H1 (cell line): ENCODE measurements around the gene HOXD4. TPM values are rescaled to one million over a fixed set of nuclear protein-coding genes. Genes with fewer than 3 reads are reported as not detected.

Experiments
- CTCF ChIA-PET: fragments of 300-600 bp; sonication (Branson Sonifier 250); formaldehyde crosslinking; loops from one replicate; lab custom pipeline; 2021; ENCODE audit not compliant: partially characterized antibody; lab: Charles Lee
- POLR2A ChIA-PET: fragments of 300-600 bp; sonication (Branson Sonifier 250); formaldehyde crosslinking; loops from one replicate; lab custom pipeline; 2021; ENCODE audit warnings: inconsistent platforms; ENCODE audit not compliant: partially characterized antibody; lab: Charles Lee
- DNase-seq, 2 experiments: peaks; one replicate each; pipeline versions ENCODE4 v3.0.0 to v3.0.0-alpha.2; 2010 to 2022; ENCODE audit warnings: low spot score in 2 of 2, low read depth in 1 of 2, mixed read lengths in 1 of 2
- FAIRE-seq: peaks from 2 replicates; lab custom pipeline; 2011; peaks lifted over from hg19 to GRCh38; lab: Jason Lieb, UNC
- H2AFZ ChIP-seq: 2 replicates; pipeline ENCODE4 v1.8.1; 2012; ENCODE audit warnings: low read length, inconsistent platforms
- H2AK5ac ChIP-seq: 2 replicates; pipeline ENCODE4 v1.6.1; 2013; ENCODE audit warnings: low read depth, low read length
- H2BK120ac ChIP-seq: replicated peaks from 2 replicates; pipeline ENCODE3; 2013; ENCODE audit warnings: low read depth, low read length, inconsistent platforms
- H2BK12ac ChIP-seq: 2 replicates; pipeline ENCODE4 v1.6.1; 2013; ENCODE audit warnings: low read depth, low read length
- H2BK15ac ChIP-seq: 2 replicates; pipeline ENCODE4 v1.6.1; 2013; ENCODE audit warnings: low read length
- H2BK20ac ChIP-seq: 2 replicates; pipeline ENCODE4 v1.6.1; 2013; ENCODE audit warnings: low read length
- H2BK5ac ChIP-seq: 2 replicates; pipeline ENCODE4 v1.6.1; 2013; ENCODE audit warnings: low read depth, low read length
- H3K14ac ChIP-seq: 2 replicates; pipeline ENCODE4 v1.6.1; 2013; ENCODE audit warnings: inconsistent platforms; ENCODE audit not compliant: insufficient read length
- H3K18ac ChIP-seq: 2 replicates; pipeline ENCODE4 v1.6.1; 2013; ENCODE audit warnings: low read length; ENCODE audit errors: extremely low read depth
- H3K23ac ChIP-seq: 2 replicates; pipeline ENCODE4 v1.6.1; 2013; ENCODE audit warnings: inconsistent platforms; ENCODE audit not compliant: insufficient read length
- H3K23me2 ChIP-seq: 2 replicates; pipeline ENCODE4 v1.6.1; 2013; ENCODE audit warnings: low read depth, low read length
- H3K27ac ChIP-seq: 2 replicates; pipeline ENCODE4 v1.6.1; 2011; ENCODE audit warnings: low read depth, low read length, inconsistent platforms
- H3K27me3 ChIP-seq, 4 experiments: replicated peaks in 1 of 4; 1 replicate in 1 of 4; 2 replicates in 3 of 4; pipeline versions ENCODE4 v1.6.1 to v1.8.1; 2011 to 2013; ENCODE audit warnings: low read length in 3 of 4, mild to moderate bottlenecking in 3 of 4, inconsistent platforms in 2 of 4, mixed read lengths in 2 of 4, moderate library complexity in 1 of 4; ENCODE audit not compliant: control insufficient read depth in 3 of 4, insufficient read depth in 3 of 4; ENCODE audit errors: extremely low read depth in 1 of 4
- H3K36me3 ChIP-seq, 4 experiments: 2 replicates each; pipeline versions ENCODE4 v1.6.1 to v1.8.1; 2011 to 2013; ENCODE audit warnings: mild to moderate bottlenecking in 4 of 4, low read length in 3 of 4, moderate library complexity in 2 of 4, control low read depth in 1 of 4, inconsistent platforms in 1 of 4; ENCODE audit not compliant: insufficient read depth in 4 of 4, control insufficient read depth in 2 of 4
- H3K4ac ChIP-seq: replicated peaks from 2 replicates; pipeline ENCODE3; 2013; ENCODE audit warnings: low read length, low read depth, mixed read lengths, inconsistent platforms; ENCODE audit not compliant: insufficient read length
- H3K4me1 ChIP-seq, 4 experiments: replicated peaks in 1 of 4; 1 replicate in 1 of 4; 2 replicates in 3 of 4; pipeline versions ENCODE4 v1.6.1 to v1.8.1; 2011 to 2013; ENCODE audit warnings: low read length in 3 of 4, inconsistent platforms in 2 of 4, mixed read lengths in 1 of 4; ENCODE audit not compliant: insufficient read depth in 4 of 4, control insufficient read depth in 3 of 4
- H3K4me2 ChIP-seq, 2 experiments: 2 replicates each; pipeline versions ENCODE4 v1.6.1 to v1.8.1; 2011 to 2013; ENCODE audit warnings: low read depth in 2 of 2, low read length in 2 of 2, control low read depth in 1 of 2, inconsistent platforms in 1 of 2, mild to moderate bottlenecking in 1 of 2; ENCODE audit not compliant: insufficient read depth in 1 of 2
- H3K4me3 ChIP-seq, 4 experiments: fragments of 200-600, 300-600 bp in 1 of 4; sonication (generic), shearing (Covaris generic), sonication (Bioruptor Twin) in 1 of 4; 2 replicates each; pipeline versions ENCODE4 v1.5.1 to v1.8.1; 2011 to 2016; ENCODE audit warnings: low read length in 4 of 4, low read depth in 3 of 4, control low read depth in 2 of 4, inconsistent platforms in 2 of 4, mild to moderate bottlenecking in 2 of 4, mixed read lengths in 1 of 4, moderate library complexity in 1 of 4; ENCODE audit not compliant: insufficient read depth in 2 of 4; ENCODE audit errors: extremely low read depth in 1 of 4
- H3K56ac ChIP-seq: replicated peaks from 2 replicates; pipeline ENCODE3; 2013; ENCODE audit warnings: low read depth, mild to moderate bottlenecking, mixed read lengths, low read length, inconsistent platforms; ENCODE audit not compliant: insufficient read length
- H3K79me1 ChIP-seq: 2 replicates; pipeline ENCODE4 v1.6.1; 2013; ENCODE audit warnings: low read depth, low read length, control low read depth
- H3K79me2 ChIP-seq, 2 experiments: 2 replicates each; pipeline versions ENCODE4 v1.6.1 to v1.8.1; 2012 to 2013; ENCODE audit warnings: low read length in 2 of 2, mild to moderate bottlenecking in 2 of 2, inconsistent platforms in 1 of 2; ENCODE audit not compliant: insufficient read depth in 2 of 2, control insufficient read depth in 1 of 2
- H3K9ac ChIP-seq, 4 experiments: replicated peaks in 1 of 4; 1 replicate in 1 of 4; 2 replicates in 3 of 4; pipeline versions ENCODE4 v1.6.1 to v1.8.1; 2011 to 2013; ENCODE audit warnings: low read depth in 3 of 4, low read length in 3 of 4, control low read depth in 2 of 4, mild to moderate bottlenecking in 2 of 4, moderate library complexity in 2 of 4, inconsistent platforms in 1 of 4; ENCODE audit errors: extremely low read depth in 1 of 4
- H3K9me3 ChIP-seq, 2 experiments: 2 replicates each; pipeline versions ENCODE4 v1.6.1 to v1.8.1; 2012 to 2013; ENCODE audit warnings: mild to moderate bottlenecking in 2 of 2, moderate library complexity in 2 of 2, control low read depth in 1 of 2, inconsistent platforms in 1 of 2, low read depth in 1 of 2, low read length in 1 of 2, mixed read lengths in 1 of 2; ENCODE audit not compliant: insufficient read depth in 2 of 2
- H4K20me1 ChIP-seq, 2 experiments: replicated peaks in 1 of 2; 2 replicates each; pipeline versions ENCODE3 to v1.8.1; 2011 to 2013; ENCODE audit warnings: inconsistent platforms in 2 of 2, low read length in 2 of 2, mild to moderate bottlenecking in 1 of 2; ENCODE audit not compliant: insufficient read depth in 2 of 2, control insufficient read depth in 1 of 2
- H4K5ac ChIP-seq: 2 replicates; pipeline ENCODE4 v1.6.1; 2013; ENCODE audit warnings: low read length, low read depth, mixed read lengths, inconsistent platforms; ENCODE audit not compliant: insufficient read length
- H4K8ac ChIP-seq: 2 replicates; pipeline ENCODE4 v1.8.0; 2013; ENCODE audit warnings: mild to moderate bottlenecking, moderate library complexity, low read length, inconsistent platforms; ENCODE audit not compliant: insufficient read depth; ENCODE audit errors: extremely low read depth
- H4K91ac ChIP-seq: replicated peaks from 2 replicates; pipeline ENCODE3; 2013; ENCODE audit warnings: low read length, mixed read lengths, inconsistent platforms; ENCODE audit not compliant: insufficient read length
- NANOG ChIP-seq: IDR thresholded peaks from 2 replicates; pipeline ENCODE4 v1.6.1; 2011; ENCODE audit warnings: low read length, low read depth, mild to moderate bottlenecking, inconsistent platforms; ENCODE audit not compliant: insufficient read depth, poor library complexity, severe bottlenecking
- RFX5 ChIP-seq: IDR thresholded peaks from 2 replicates; pipeline ENCODE4 v1.6.1; 2011; ENCODE audit warnings: low read depth, low read length, improper control_type of control experiment, borderline replicate concordance
- RNF2 ChIP-seq: fragments of 200-900, 300-1000 bp; sonication (generic); IDR thresholded peaks from 2 replicates; pipeline ENCODE4 v1.7.1; 2016; ENCODE audit warnings: borderline replicate concordance, low read depth, mild to moderate bottlenecking, antibody characterized with exemption, low read length; ENCODE audit not compliant: poor library complexity, severe bottlenecking; ENCODE audit errors: missing control alignments
- WGBS, 2 experiments: shearing (Covaris generic) in 1 of 2; methylation state at CpG; one replicate each; pipeline versions ENCODE4 v1.1.6 to v1.1.7; 2013 to 2015; ENCODE audit warnings: low lambda C conversion rate in 2 of 2, mixed read lengths in 2 of 2, inconsistent platforms in 1 of 2, low coverage in 1 of 2, missing lambda C conversion rate in 1 of 2; ENCODE audit not compliant: insufficient replicate concordance in 2 of 2, insufficient coverage in 1 of 2, insufficient read length in 1 of 2; ENCODE audit errors: extremely low coverage in 1 of 2, missing lambda C conversion rate in 1 of 2; 5-methylcytosine and 5-hydroxymethylcytosine counted together
- polyA plus RNA-seq, 7 experiments: library from polyadenylated mRNA; depleted of rRNA in 3 of 7; stranded (reverse) in 5 of 7; unstranded in 2 of 7; fragments of >200 nt in 5 of 7; fragments of 200-250 nt in 2 of 7; gene quantifications; 1 replicate in 5 of 7; 2 replicates in 1 of 7; 4 replicates in 1 of 7; pipeline versions ENCODE4 v1.2.1 to v1.2.3, GENCODE V29; 2011 to 2013; ENCODE audit warnings: missing spikeins in 2 of 7, mixed read lengths in 2 of 7
- total RNA-seq: library from RNA; stranded (reverse); fragmentation: NEBNext Ultra II Directional; extraction: Animal tissue kit (Norgen Biotek cat#: 25700); gene quantifications from 2 replicates; pipeline ENCODE4 v1.2.1, GENCODE V29; 2021

The HOXD4 gene
- total and polyA plus RNA-seq, 2 of the 8 experiments (the other 6 are each of a cell fraction or from before 2014, with no cell fraction given), result not detected

DNA sequence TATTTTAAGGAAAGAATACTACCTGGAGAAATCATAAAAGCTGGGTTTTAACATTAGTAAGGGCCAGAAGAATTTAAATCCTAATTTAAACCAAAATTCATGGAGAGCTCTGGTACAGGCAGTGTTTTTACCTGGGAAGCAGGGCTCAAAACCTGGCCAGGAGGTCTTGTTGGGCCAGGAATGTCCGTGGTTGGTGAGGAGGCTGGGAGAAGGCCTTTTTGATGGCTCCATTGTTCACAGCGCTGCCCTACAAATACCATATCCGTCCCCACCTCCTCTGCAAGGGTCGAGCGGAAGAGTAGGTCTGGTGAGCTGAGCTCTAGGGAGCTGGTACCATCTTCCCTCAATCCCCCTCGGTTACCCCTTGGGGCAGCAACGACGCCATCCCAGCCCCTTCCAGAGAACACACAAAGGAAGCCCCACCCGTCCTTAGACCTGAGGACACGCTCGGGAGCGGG, 26.3 kb downstream of the HOXD4 start:
- no peak overlapping the region for H3K27ac ChIP-seq
- H3K4me2 ChIP-seq, result peak overlapping the region; percentile 73
- H3K23ac ChIP-seq, result no peak overlapping the region
- peak overlapping the region; percentile 0; the same call in 1 of the 2 replicates for H2AFZ ChIP-seq
- H3K79me1 ChIP-seq, result no peaks in the 10 kb centered on the region
- peaks cover 3 to 17% (median 7%) of the 10 kb centered on the region in 4 experiments for H3K4me1 ChIP-seq
- no peaks in the 10 kb centered on the region for H3K9me3 ChIP-seq
- H3K23me2 ChIP-seq, result peaks cover 6% of the 10 kb centered on the region; the same call in 1 of the 2 replicates
- H3K4ac ChIP-seq, result no peak overlapping the region
- no peak for DNase-seq
- ChIA-PET CTCF (interaction anchor here (0.9 to 7.5 kb wide), 6 partner anchors 11 to 378 kb away, joined by 3 to 60 read pairs (median 27); partner anchors contain the start of gene HOXD1), POLR2A (interaction anchor here (1.2 kb wide), 1 partner anchor 11 kb away, joined by 4 read pairs; the partner anchor contains the start of gene HOXD1)
- peaks cover 6 to 27% of the 10 kb centered on the region in 2 experiments for H4K20me1 ChIP-seq
- 4% methylated on average over 12 of the region's 12 CpGs; no CpG with 5 or more reads in 1 of the 2 experiments for WGBS, 2 experiments
- no peak overlapping the region for H2AK5ac ChIP-seq
- H2BK12ac ChIP-seq, result no peak overlapping the region
- H4K5ac ChIP-seq, result no peak overlapping the region
- H3K4me3 ChIP-seq, result peak overlapping the region; percentile 24 to 56 (median 34); a peak in 6 of 8 replicates
- no peak overlapping the region for H4K91ac ChIP-seq
- H3K36me3 ChIP-seq, result no peaks in the 10 kb centered on the region
- peaks cover 92 to 99% (median 97%) of the 10 kb centered on the region in 4 experiments for H3K27me3 ChIP-seq
- H2BK20ac ChIP-seq, result no peak overlapping the region
- H3K14ac ChIP-seq, result no peak overlapping the region
- no peak for FAIRE-seq
- no peak overlapping the region for H3K9ac ChIP-seq
- H3K79me2 ChIP-seq, result no peaks in the 10 kb centered on the region
- H2BK15ac ChIP-seq, result peak overlapping the region; percentile 24; the same call in 1 of the 2 replicates
- TF ChIP-seq RFX5 (no peak), RNF2 (peak; percentile 52), NANOG (no peak)
- H2BK5ac ChIP-seq, result no peak overlapping the region
- H4K8ac ChIP-seq, result no peak overlapping the region
- no peak overlapping the region for H3K18ac ChIP-seq
- no peak overlapping the region for H3K56ac ChIP-seq
- H2BK120ac ChIP-seq, result no peak overlapping the region
